Peyer's patch (tissue), 4 donors: ENCODE data around the gene PLXNC1.

Experiments used
- POLR2A ChIP-seq, 2 donors: fragments of 450-650 bp; IDR thresholded peaks; one replicate each; pipeline ENCODE4 v1.5.1; 2017; ENCODE audit warnings: antibody characterized with exemption in 2 of 2, mild to moderate bottlenecking in 2 of 2, moderate library complexity in 2 of 2
- TF ChIP-seq, protein P1 (sequence below), 6 experiments: fragments of 450-650 bp in 4 of 6; fragments of 200-600 bp in 2 of 6; sonication (generic) in 1 of 6; IDR thresholded peaks; one replicate each; pipeline ENCODE4 v1.5.1; 2017 to 2019; ENCODE audit warnings: antibody characterized with exemption in 6 of 6, mild to moderate bottlenecking in 3 of 6, moderate library complexity in 1 of 6

DNA sequence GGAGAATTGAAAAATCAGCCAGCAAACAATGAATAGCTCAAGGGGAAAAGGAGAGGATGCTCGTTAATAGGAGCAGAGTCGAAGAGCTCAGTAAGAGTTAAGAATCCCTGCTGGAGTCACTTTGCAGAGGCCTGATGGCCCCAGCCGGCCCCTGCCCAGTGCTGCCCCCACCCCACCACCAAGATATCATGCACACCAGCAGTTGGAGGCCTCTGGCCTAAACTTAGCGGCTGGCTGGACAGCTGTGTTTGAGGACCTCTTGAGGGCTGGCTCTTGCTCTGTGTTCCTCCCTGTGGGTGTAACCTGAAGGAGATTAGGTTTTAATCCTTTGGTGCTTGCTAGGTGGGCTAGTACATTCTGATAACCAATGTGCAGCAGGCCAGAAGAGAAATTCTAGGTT, 142.0 kb downstream of the PLXNC1 start:
- TF ChIP-seq, protein P1, sequence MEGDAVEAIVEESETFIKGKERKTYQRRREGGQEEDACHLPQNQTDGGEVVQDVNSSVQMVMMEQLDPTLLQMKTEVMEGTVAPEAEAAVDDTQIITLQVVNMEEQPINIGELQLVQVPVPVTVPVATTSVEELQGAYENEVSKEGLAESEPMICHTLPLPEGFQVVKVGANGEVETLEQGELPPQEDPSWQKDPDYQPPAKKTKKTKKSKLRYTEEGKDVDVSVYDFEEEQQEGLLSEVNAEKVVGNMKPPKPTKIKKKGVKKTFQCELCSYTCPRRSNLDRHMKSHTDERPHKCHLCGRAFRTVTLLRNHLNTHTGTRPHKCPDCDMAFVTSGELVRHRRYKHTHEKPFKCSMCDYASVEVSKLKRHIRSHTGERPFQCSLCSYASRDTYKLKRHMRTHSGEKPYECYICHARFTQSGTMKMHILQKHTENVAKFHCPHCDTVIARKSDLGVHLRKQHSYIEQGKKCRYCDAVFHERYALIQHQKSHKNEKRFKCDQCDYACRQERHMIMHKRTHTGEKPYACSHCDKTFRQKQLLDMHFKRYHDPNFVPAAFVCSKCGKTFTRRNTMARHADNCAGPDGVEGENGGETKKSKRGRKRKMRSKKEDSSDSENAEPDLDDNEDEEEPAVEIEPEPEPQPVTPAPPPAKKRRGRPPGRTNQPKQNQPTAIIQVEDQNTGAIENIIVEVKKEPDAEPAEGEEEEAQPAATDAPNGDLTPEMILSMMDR (IDR thresholded peaks at IDR 0.05) = no peak
- no peak for TF ChIP-seq POLR2A (IDR thresholded peaks at IDR 0.05)
